WTC11 (cell line): Measurements from ENCODE around the gene MT1M.

Experiments used
- CTCF ChIP-seq: fragments of 200-600 bp; IDR thresholded peaks from 2 replicates; pipeline ENCODE4 v1.8.0; 2022; ENCODE audit warnings: antibody characterized with exemption
- FOXJ3 ChIP-seq: sonication (generic); formaldehyde crosslinking; IDR thresholded peaks from 2 replicates; pipeline ENCODE4 v1.9.0; 2021; ENCODE audit warnings: missing genetic modification reagents, mild to moderate bottlenecking, borderline replicate concordance
- MLX ChIP-seq: sonication (generic); formaldehyde crosslinking; IDR thresholded peaks from 2 replicates; pipeline ENCODE4 v1.8.1; 2023; ENCODE audit warnings: mild to moderate bottlenecking, missing genetic modification reagents, moderate library complexity
- NFATC4 ChIP-seq: fragments of 250-450 bp; sonication (Bioruptor Pico); IDR thresholded peaks from 2 replicates; pipeline ENCODE4 v1.9.0; 2021; ENCODE audit warnings: mild to moderate bottlenecking
- NR2C2 ChIP-seq: sonication (generic); formaldehyde crosslinking; IDR thresholded peaks from 2 replicates; pipeline ENCODE4 v1.8.0; 2022; ENCODE audit warnings: mild to moderate bottlenecking, missing genetic modification reagents
- STAT6 ChIP-seq: sonication (generic); formaldehyde crosslinking; conservative IDR thresholded peaks from 2 replicates; pipeline ENCODE4 v1.8.1; 2023; ENCODE audit warnings: mild to moderate bottlenecking, low read depth, missing genetic modification reagents, moderate library complexity
- TP53 ChIP-seq: sonication (generic); formaldehyde crosslinking; IDR thresholded peaks from 2 replicates; pipeline ENCODE4 v1.8.1; 2023; ENCODE audit warnings: mild to moderate bottlenecking, missing genetic modification reagents
- USF2 ChIP-seq: sonication (generic); formaldehyde crosslinking; IDR thresholded peaks from 2 replicates; pipeline ENCODE4 v1.8.1; 2023; ENCODE audit warnings: mild to moderate bottlenecking, missing genetic modification reagents, moderate library complexity
- ZNF138 ChIP-seq: sonication (generic); formaldehyde crosslinking; conservative IDR thresholded peaks from 2 replicates; pipeline ENCODE4 v1.8.1; 2022; ENCODE audit warnings: mild to moderate bottlenecking, moderate library complexity, missing genetic modification reagents
- ZNF396 ChIP-seq: fragments of 250-450 bp; sonication (Bioruptor Pico); IDR thresholded peaks from 2 replicates; pipeline ENCODE4 v1.8.0; 2021; ENCODE audit warnings: mild to moderate bottlenecking, moderate library complexity, borderline replicate concordance

- TF ChIP-seq FOXJ3 (CRISPR knock-in tag) (no peak), MLX (CRISPR knock-in tag) (no peak), NR2C2 (CRISPR knock-in tag) (no peak), CTCF (no peak), NFATC4 (CRISPR knock-in tag) (no peak), ZNF138 (no peak), TP53 (no peak), ZNF396 (CRISPR knock-in tag) (no peak), STAT6 (no peak), USF2 (CRISPR knock-in tag) (no peak)
These were observed 18.8 kb upstream of the MT1M start for GRCh38 chr16:56613706-56614105.
